ENCODE results near the gene DNAJB9. TPM values are rescaled to one million over a fixed set of nuclear protein-coding genes. Genes with fewer than 3 reads are reported as not detected.

The DNAJB9 gene
- total and polyA plus RNA-seq, 2 experiments from 2014 or later: 7.3 to 16.0 TPM

GRCh38 chr7:108572480-108572879 is 2.8 kb downstream of the DNAJB9 start:
- Mint-ChIP-seq H3K27ac (no peak overlapping the region), H3K4me1 (peaks cover 19% of the 10 kb centered on the region; the same call in 2 of the 3 replicates), H3K36me3 (ENCODE audit: low read depth) (peaks cover 35% of the 10 kb centered on the region), H3K4me3 (no peak overlapping the region), H3K9me3 (no peaks in the 10 kb centered on the region), H3K27me3 (ENCODE audit: insufficient read depth, low read depth, poor library complexity) (peaks cover 4% of the 10 kb centered on the region)
- no peak overlapping the region for H3K4me2 ChIP-seq
- ATAC-seq (no peak), DNase-seq (ENCODE audit: low spot score) (no peak)
- no peaks in the 10 kb centered on the region for H3K27me3 ChIP-seq (ENCODE audit: insufficient read depth)
- H3K4me1 ChIP-seq (ENCODE audit: insufficient read depth): peaks cover 14% of the 10 kb centered on the region
- no peaks in the 10 kb centered on the region for H3K9me2 ChIP-seq (ENCODE audit: insufficient read depth)
- H3K79me2 ChIP-seq (replicated peaks; ENCODE audit: insufficient read depth): peaks cover 53% of the 10 kb centered on the region
- H2AFZ ChIP-seq: no peak overlapping the region
- H3K4me3 ChIP-seq: no peak overlapping the region
- 0 out of 2 replicates have a peak, but pooled peaks cover 6% of the 10 kb centered on the region for H4K20me1 ChIP-seq (replicated peaks; ENCODE audit: insufficient read depth)
- no peak overlapping the region for H3K27ac ChIP-seq (ENCODE audit: low read depth)
- TF ChIP-seq CREB1 (CRISPR knock-in tag; IDR thresholded peaks at IDR 0.05; ENCODE audit: low read depth): no peak
- TF ChIP-seq ZNF462 (CRISPR knock-in tag; IDR thresholded peaks at IDR 0.05): no peak
- no peak for TF ChIP-seq ZNF331 (CRISPR knock-in tag; IDR thresholded peaks at IDR 0.05; ENCODE audit: low read depth)
- no peak for TF ChIP-seq STAT1 (IDR thresholded peaks at IDR 0.05; ENCODE audit: unreplicated experiment)
- TF ChIP-seq ZNF114 (CRISPR knock-in tag; IDR thresholded peaks at IDR 0.05): no peak
- no peak for TF ChIP-seq REST (IDR thresholded peaks at IDR 0.05; ENCODE audit: unreplicated experiment)
- TF ChIP-seq POLR2AphosphoS5 (IDR thresholded peaks at IDR 0.05; ENCODE audit: low read depth): no peak
- TF ChIP-seq CTCF (conservative IDR thresholded peaks at IDR 0.05; ENCODE audit: low read depth in 2 of 2): no peak
- TF ChIP-seq EZH2 (IDR thresholded peaks at IDR 0.05; ENCODE audit: low read depth, unreplicated experiment): no peak
- TF ChIP-seq JUNB (IDR thresholded peaks at IDR 0.05; ENCODE audit: unreplicated experiment): no peak
- no peak for TF ChIP-seq NANOG (IDR thresholded peaks at IDR 0.05; ENCODE audit: borderline replicate concordance)
- no peak for TF ChIP-seq ETS1 (IDR thresholded peaks at IDR 0.05)
- TF ChIP-seq EZH2phosphoT487 (IDR thresholded peaks at IDR 0.05; ENCODE audit: unreplicated experiment): no peak
- H3K36me3 ChIP-seq (ENCODE audit: insufficient read depth): peaks cover 13% of the 10 kb centered on the region
- H3F3A ChIP-seq (replicated peaks; ENCODE audit: low read depth): no peaks in the 10 kb centered on the region
